Lower leg skin (tissue), 3 donors: ENCODE results near the gene GABBR2.

Source experiments
- POLR2A ChIP-seq, 2 donors: fragments of 450-650 bp; IDR thresholded peaks; one replicate each; pipeline ENCODE4 v1.6.1; 2016 to 2017; ENCODE audit warnings: antibody characterized with exemption in 2 of 2, mild to moderate bottlenecking in 1 of 2, moderate library complexity in 1 of 2
- TF ChIP-seq, protein P1 (sequence below), 3 donors: fragments of 450-650 bp; IDR thresholded peaks; one replicate each; pipeline ENCODE4 v1.5.1; 2016; ENCODE audit warnings: antibody characterized with exemption in 3 of 3, mild to moderate bottlenecking in 3 of 3, moderate library complexity in 2 of 3

DNA sequence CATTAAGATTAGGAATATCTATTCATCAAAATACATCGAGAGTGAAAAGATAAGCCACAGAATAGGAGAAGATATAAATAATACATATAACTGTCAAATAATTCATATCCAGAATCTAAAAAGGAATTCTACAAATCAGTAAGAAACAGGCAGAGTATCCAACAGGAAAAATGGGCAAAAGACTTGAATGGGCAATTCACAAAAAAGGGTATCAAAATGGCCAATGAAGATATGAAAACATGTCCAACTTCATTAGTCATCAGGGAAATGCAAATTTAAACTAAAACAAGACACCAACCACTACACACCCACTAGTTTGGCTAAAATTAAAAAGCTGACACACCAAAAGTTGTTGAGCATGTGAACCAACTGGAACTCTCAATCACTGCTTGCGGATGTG lies 246.4 kb downstream of the GABBR2 start:
- TF ChIP-seq, protein P1, sequence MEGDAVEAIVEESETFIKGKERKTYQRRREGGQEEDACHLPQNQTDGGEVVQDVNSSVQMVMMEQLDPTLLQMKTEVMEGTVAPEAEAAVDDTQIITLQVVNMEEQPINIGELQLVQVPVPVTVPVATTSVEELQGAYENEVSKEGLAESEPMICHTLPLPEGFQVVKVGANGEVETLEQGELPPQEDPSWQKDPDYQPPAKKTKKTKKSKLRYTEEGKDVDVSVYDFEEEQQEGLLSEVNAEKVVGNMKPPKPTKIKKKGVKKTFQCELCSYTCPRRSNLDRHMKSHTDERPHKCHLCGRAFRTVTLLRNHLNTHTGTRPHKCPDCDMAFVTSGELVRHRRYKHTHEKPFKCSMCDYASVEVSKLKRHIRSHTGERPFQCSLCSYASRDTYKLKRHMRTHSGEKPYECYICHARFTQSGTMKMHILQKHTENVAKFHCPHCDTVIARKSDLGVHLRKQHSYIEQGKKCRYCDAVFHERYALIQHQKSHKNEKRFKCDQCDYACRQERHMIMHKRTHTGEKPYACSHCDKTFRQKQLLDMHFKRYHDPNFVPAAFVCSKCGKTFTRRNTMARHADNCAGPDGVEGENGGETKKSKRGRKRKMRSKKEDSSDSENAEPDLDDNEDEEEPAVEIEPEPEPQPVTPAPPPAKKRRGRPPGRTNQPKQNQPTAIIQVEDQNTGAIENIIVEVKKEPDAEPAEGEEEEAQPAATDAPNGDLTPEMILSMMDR (IDR thresholded peaks at IDR 0.05): no peak
- no peak for TF ChIP-seq POLR2A (IDR thresholded peaks at IDR 0.05)
